Measurements from ENCODE around the gene GSTA2.
"Not testable (repeated sequence)": the region's sequence is repeated elsewhere in the genome, so short reads cannot be mapped to it uniquely, and the experiment has no call there.

Gene GSTA2

GRCh38 chr6:52724406-52725121 is 38.7 kb downstream of the GSTA2 start:
- DNase-seq = no peak

DNA sequence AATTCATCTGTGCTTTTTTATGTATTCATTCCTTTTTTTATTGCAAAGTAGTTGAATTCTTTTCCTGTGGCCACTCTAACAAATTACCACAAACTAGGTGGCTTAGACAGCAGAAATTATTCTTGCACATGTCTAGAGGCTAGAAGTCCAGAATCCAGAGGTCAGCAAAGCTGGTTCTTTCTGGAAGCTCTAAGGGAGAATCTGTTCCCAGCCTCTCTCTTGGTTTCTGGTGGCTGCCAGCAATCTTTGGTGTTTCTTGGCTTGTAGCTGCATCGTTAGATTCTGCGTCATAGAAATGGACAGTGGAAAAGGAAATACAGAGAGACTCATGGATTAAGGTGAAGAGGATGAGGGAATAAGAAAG is 39.3 kb downstream of the GSTA2 start:
- DNase-seq = no peak

DNA sequence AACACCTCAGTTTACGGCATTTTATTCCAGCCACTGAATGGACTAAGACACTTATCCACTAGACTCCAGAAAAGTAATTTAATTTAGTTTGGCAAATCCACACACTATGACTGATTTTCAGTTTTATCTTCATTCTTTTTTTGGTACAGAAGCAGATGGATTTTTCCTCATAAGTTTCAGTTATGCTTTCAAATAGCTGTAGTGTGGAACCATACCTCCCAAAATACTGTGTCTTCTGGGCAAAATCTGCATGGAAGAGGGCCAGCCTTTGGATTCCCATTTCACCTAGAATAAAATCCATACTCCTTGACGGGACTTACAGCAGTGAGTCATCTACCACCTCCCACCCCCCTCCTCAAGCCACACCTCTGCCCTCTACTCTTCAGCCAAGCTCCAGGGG is 43.0 kb downstream of the GSTA2 start:
- no peak for DNase-seq

DNA sequence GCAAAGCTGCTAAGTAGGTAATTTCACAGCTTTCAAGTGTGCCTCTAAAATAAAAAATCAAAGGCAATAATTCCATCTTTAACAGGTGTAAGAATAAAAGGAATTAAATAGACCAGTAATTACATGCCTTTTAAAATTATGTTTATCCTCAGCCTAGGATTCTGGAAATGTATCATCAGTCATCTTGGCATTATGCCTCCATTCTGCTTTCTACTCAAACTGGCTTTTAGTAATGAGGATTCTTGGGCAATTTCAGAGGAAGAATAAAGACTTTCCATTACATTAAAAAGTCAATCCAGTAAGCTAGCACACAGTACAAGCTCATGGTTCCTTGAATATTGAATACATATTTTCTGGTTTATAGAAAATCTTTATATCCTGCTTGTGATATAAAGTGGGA is 44.7 kb downstream of the GSTA2 start:
- DNase-seq = no peak

GRCh38 chr6:52714761-52715160 is 48.5 kb downstream of the GSTA2 start:
- DNase-seq = not testable (repeated sequence)

DNA sequence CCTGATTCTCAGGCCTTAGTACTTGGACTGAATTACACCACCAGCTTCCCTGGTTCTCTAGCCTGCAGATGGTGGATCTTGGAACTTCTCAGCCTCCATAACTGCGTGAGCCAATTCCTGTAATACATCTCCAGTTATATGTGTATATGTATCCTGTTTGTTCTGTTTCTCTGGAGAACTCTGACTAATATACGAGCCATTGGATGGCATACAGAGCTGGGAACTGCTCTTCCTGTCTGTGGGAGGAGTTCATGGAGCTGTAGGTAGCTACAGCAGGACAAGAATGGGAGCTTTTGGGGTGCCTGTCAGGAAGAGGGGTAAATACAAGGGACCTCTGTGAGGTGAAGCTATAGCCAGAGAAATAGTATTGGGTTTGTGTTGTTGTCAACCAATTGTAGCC is 51.1 kb downstream of the GSTA2 start:
- DNase-seq = no peak

- no peak for DNase-seq
Measured at GRCh38 chr6:52707963-52708680, 55.2 kb downstream of the GSTA2 start.

DNA sequence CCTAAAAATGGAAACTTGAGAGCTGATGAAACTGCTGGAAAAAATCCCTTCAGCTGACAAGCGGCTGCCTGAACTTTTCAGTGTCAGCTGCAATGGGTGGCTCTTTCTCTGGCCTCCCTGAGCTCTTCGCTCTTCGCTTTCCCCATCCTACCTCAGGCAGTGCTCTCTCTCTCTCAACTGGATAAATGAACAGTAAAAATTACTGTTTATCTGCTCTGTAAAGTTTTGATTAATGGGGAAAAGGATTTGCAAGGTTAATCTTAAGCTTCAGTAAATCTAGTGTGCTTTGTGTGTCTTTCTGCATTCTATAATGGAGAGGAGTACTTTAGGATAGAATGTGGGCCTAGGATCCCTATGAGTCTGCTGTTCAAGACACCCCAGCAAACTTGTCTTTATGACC is 57.3 kb downstream of the GSTA2 start:
- no peak for DNase-seq

DNA sequence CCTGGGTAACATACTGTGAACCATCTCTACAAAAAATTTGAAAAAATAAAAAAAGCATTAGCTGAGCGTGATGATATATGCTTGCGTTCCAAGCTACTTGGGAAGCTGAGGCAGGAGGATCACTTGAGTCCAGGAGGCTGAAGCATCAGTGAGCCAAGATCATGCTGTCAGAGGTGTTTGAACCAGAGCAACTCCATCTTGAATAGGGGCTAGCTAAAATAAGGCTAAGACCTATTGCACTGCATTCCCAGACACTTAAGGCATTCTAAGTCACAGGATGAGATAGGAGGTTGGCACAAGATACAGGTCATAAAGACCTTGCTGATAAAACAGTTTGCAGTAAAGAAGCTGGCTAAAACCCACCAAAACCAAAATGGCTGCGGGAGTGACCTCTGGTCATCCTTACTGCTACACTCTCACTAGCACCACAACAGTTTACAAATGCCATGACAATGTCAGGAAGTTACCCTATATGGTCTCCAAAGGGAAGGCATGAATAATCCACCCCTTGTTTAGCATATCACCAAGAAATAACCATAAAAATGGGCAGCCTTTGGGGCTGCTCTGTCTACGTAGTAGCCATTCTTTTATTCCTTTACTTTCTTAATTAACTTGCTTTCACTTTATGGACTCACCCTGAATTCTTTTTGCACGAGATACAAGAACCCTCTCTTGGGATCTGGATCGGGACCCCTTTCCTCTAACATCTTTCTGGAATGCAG is 58.3 kb downstream of the GSTA2 start:
- DNase-seq = not testable (repeated sequence)

GRCh38 chr6:52704060-52704459 is 59.2 kb downstream of the GSTA2 start:
- DNase-seq = no peak

All from NCI-H1048 (cell line).